K562 (cell line): Measurements from ENCODE around the gene UBXN11. TPM values are rescaled to one million over a fixed set of nuclear protein-coding genes. Genes with fewer than 3 reads are reported as not detected.
A peak's percentile ranks its signal among the peaks of the same experiment; 100 is the strongest.

Experiments
- CEBPB ChIP-seq: fragments of 450-650 bp; IDR thresholded peaks from 2 replicates; pipeline ENCODE4 v1.6.1; 2016; ENCODE audit warnings: missing genetic modification characterization, missing compliant biosample characterization
- DDX20 ChIP-seq: fragments of 450-650 bp; IDR thresholded peaks from 2 replicates; pipeline ENCODE4 v1.6.1; 2016; ENCODE audit warnings: missing genetic modification characterization, low read depth, mild to moderate bottlenecking, missing compliant biosample characterization, moderate library complexity
- ELF4 ChIP-seq: fragments of 450-650 bp; formaldehyde crosslinking; IDR thresholded peaks from 2 replicates; pipeline ENCODE4 v1.4.0; 2022; ENCODE audit warnings: missing genetic modification characterization
- FOXK2 ChIP-seq, 2 experiments: fragments of 450-650 bp; IDR thresholded peaks in 1 of 2; conservative IDR thresholded peaks in 1 of 2; 2 replicates each; pipeline ENCODE4 v1.6.1; 2016; ENCODE audit warnings: low read depth in 2 of 2, mild to moderate bottlenecking in 1 of 2
- ILF3 ChIP-seq: fragments of 450-650 bp; IDR thresholded peaks from 2 replicates; pipeline ENCODE4 v1.6.1; 2018; ENCODE audit warnings: antibody characterized with exemption, mild to moderate bottlenecking, moderate library complexity, borderline replicate concordance
- LARP7 ChIP-seq: fragments of 450-650 bp; IDR thresholded peaks from 2 replicates; pipeline ENCODE4 v1.6.1; 2016
- NR1H2 ChIP-seq: sonication (generic); formaldehyde crosslinking; IDR thresholded peaks from 2 replicates; pipeline ENCODE4 v1.4.0; 2020; ENCODE audit warnings: mild to moderate bottlenecking, missing genetic modification reagents
- RNF2 ChIP-seq: sonication (generic); IDR thresholded peaks from 2 replicates; pipeline ENCODE4 v1.6.1; 2016
- SREBF1 ChIP-seq: fragments of 150-350 bp; IDR thresholded peaks from 2 replicates; pipeline ENCODE4 v1.6.1; 2014; ENCODE audit warnings: antibody characterized with exemption, low read depth, low read length, borderline replicate concordance
- STAT5A ChIP-seq: IDR thresholded peaks from 2 replicates; pipeline ENCODE4 v1.6.1; 2012; ENCODE audit warnings: low read length, inconsistent platforms, borderline replicate concordance
- ZNF212 ChIP-seq: fragments of 450-650 bp; formaldehyde crosslinking; IDR thresholded peaks from 2 replicates; pipeline ENCODE4 v1.4.0; 2020; ENCODE audit warnings: mild to moderate bottlenecking
- ZNF274 ChIP-seq: IDR thresholded peaks from 2 replicates; pipeline ENCODE4 v1.6.1; 2011; ENCODE audit warnings: low read depth, mild to moderate bottlenecking, low read length, moderate library complexity, borderline replicate concordance
- ZNF384 ChIP-seq: IDR thresholded peaks from 2 replicates; pipeline ENCODE4 v1.6.1; 2012; ENCODE audit warnings: low read depth, low read length, improper control_type of control experiment
- ZNF444 ChIP-seq: fragments of 250-450 bp; sonication (Bioruptor Pico); IDR thresholded peaks from 2 replicates; pipeline ENCODE4 v1.4.0; 2020; ENCODE audit warnings: mild to moderate bottlenecking, moderate library complexity
- ZNF584 ChIP-seq: fragments of 200-800 bp; sonication (Bioruptor generic); IDR thresholded peaks from 2 replicates; pipeline ENCODE4 v1.6.1; 2016; ENCODE audit warnings: low read depth, mild to moderate bottlenecking, missing genetic modification characterization, missing compliant biosample characterization
- ZNF778 ChIP-seq: fragments of 450-650 bp; formaldehyde crosslinking; IDR thresholded peaks from 2 replicates; pipeline ENCODE4 v1.4.0; 2020; ENCODE audit warnings: mild to moderate bottlenecking, moderate library complexity
- ZNF780A ChIP-seq: fragments of 250-450 bp; sonication (Bioruptor Pico); IDR thresholded peaks from 2 replicates; pipeline ENCODE4 v1.5.0; 2021; ENCODE audit warnings: mild to moderate bottlenecking
- polyA plus RNA-seq, 8 experiments: library from polyadenylated mRNA; depleted of rRNA in 4 of 8; stranded (reverse) in 5 of 8; unstranded in 3 of 8; fragments of >200 nt; fragmentation: Nextera tagmentation in 2 of 8; fragmentation: Illumina TruSeq in 1 of 8; extraction: Ambion mirVana in 2 of 8; extraction: Trizol in 1 of 8; gene quantifications; 2 replicates each; pipeline versions ENCODE4 v1.2.1 to v1.2.3, GENCODE V29; 2011 to 2014; ENCODE audit warnings: inconsistent platforms in 1 of 8, missing spikeins in 1 of 8
- total RNA-seq, 7 experiments: library from RNA; depleted of rRNA in 6 of 7; stranded (reverse); fragments of >200 nt in 6 of 7; fragmentation: Illumina TruSeq in 2 of 7; extraction: Trizol in 2 of 7; gene quantifications; 2 replicates each; pipeline versions ENCODE4 v1.2.1 to v1.2.3, GENCODE V29; 2011 to 2021; ENCODE audit warnings: low replicate concordance in 1 of 7
- TF ChIP-seq, protein P1 (sequence below): fragments of 450-650 bp; IDR thresholded peaks from 2 replicates; pipeline ENCODE4 v1.7.0; 2016; ENCODE audit warnings: borderline replicate concordance
- TF ChIP-seq, protein P2 (sequence below): fragments of 250-450 bp; sonication (Bioruptor Pico); IDR thresholded peaks from 2 replicates; pipeline ENCODE4 v1.4.0; 2020; ENCODE audit warnings: mild to moderate bottlenecking, moderate library complexity
- TF ChIP-seq, protein P3 (sequence below), 2 experiments: fragments of 450-650 bp in 1 of 2; sonication (generic) in 1 of 2; formaldehyde crosslinking; conservative IDR thresholded peaks; 2 replicates each; pipeline versions ENCODE4 v1.4.0 to v1.8.1; 2020 to 2022; ENCODE audit warnings: mild to moderate bottlenecking in 1 of 2, missing genetic modification reagents in 1 of 2
- TF ChIP-seq, protein P4 (sequence below): fragments of 450-650 bp; formaldehyde crosslinking; IDR thresholded peaks from 2 replicates; pipeline ENCODE4 v1.4.0; 2020; ENCODE audit warnings: mild to moderate bottlenecking, moderate library complexity
- TF ChIP-seq, protein P5 (sequence below): sonication (generic); formaldehyde crosslinking; IDR thresholded peaks from 2 replicates; pipeline ENCODE4 v1.8.0; 2022; ENCODE audit warnings: mild to moderate bottlenecking, low read depth, missing genetic modification reagents

Gene UBXN11
- total and polyA plus RNA-seq, 9 of the 15 experiments (the other 6 are each of a cell fraction or from before 2014, with no cell fraction given): 0.48 to 34.3 (median 11.3) TPM

DNA sequence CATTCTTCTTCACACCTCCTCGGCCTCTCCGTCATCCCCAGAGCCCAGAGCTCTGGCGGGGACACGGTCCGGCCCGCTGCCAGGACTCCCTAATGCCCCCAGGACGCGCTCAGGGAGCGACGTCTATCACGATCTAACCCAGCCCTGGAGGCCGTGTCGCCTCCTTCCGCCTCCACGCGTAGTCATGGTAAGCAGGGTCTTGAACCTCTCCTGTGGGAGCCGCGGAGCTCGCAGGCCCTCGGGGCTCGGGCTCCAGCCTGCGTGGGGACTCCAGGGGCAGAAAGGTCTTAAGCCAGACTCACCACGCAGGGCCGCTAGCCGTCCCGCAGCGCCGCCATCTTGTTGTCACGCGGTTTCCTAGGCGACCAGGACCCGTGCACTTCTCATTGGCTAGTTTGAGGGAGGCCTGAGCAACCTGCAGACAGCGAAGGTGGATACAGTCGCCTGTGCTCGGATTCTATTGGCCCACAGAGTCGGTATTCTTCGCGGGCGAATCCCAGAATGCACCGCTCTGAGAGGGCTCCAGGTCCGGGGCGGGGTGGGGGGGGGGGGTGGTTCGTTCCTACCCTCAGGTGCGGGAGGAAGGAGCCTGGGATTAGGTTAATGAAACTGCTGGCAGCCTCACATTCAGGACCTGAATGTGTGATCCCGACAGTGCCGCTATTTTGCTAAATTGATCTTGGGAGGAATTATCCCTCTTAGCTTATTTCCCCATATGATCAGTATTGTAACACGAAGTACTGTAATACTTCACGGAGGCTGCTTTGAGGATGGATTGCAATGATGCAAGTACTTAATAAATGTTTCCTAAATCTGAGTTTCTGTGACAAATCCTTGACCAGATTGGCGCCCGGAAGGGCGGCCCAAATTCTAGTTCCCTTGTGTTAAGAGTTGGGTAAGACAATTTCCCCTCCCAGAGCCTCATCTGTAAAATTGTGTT is at the start of gene UBXN11 (continued):
- TF ChIP-seq DDX20 (tag) (no peak), STAT5A (no peak), ZNF212 (CRISPR knock-in tag) (no peak), ZNF778 (CRISPR knock-in tag) (no peak), ZNF384 (no peak), ILF3 (no peak), RNF2 (no peak), CEBPB (tag) (peak; percentile 73), LARP7 (no peak), NR1H2 (CRISPR knock-in tag) (no peak), ZNF584 (no peak), FOXK2 (conservative IDR thresholded peaks at IDR 0.05 in 1 of 2, IDR thresholded peaks at IDR 0.05 in 1 of 2; ENCODE audit: low read depth in 2 of 2) (peak; percentile 80 to 89), ELF4 (no peak), ZNF780A (no peak), ZNF444 (CRISPR knock-in tag) (no peak), ZNF274 (no peak), SREBF1 (no peak)
- TF ChIP-seq, protein P1, sequence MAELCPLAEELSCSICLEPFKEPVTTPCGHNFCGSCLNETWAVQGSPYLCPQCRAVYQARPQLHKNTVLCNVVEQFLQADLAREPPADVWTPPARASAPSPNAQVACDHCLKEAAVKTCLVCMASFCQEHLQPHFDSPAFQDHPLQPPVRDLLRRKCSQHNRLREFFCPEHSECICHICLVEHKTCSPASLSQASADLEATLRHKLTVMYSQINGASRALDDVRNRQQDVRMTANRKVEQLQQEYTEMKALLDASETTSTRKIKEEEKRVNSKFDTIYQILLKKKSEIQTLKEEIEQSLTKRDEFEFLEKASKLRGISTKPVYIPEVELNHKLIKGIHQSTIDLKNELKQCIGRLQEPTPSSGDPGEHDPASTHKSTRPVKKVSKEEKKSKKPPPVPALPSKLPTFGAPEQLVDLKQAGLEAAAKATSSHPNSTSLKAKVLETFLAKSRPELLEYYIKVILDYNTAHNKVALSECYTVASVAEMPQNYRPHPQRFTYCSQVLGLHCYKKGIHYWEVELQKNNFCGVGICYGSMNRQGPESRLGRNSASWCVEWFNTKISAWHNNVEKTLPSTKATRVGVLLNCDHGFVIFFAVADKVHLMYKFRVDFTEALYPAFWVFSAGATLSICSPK: no peak
- TF ChIP-seq, protein P2, sequence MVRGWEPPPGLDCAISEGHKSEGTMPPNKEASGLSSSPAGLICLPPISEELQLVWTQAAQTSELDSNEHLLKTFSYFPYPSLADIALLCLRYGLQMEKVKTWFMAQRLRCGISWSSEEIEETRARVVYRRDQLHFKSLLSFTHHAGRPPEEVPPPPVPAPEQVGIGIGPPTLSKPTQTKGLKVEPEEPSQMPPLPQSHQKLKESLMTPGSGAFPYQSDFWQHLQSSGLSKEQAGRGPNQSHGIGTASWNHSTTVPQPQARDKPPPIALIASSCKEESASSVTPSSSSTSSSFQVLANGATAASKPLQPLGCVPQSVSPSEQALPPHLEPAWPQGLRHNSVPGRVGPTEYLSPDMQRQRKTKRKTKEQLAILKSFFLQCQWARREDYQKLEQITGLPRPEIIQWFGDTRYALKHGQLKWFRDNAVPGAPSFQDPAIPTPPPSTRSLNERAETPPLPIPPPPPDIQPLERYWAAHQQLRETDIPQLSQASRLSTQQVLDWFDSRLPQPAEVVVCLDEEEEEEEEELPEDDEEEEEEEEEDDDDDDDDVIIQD (CRISPR knock-in tag): no peak
- TF ChIP-seq, protein P3, sequence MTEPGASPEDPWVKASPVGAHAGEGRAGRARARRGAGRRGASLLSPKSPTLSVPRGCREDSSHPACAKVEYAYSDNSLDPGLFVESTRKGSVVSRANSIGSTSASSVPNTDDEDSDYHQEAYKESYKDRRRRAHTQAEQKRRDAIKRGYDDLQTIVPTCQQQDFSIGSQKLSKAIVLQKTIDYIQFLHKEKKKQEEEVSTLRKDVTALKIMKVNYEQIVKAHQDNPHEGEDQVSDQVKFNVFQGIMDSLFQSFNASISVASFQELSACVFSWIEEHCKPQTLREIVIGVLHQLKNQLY (CRISPR knock-in tag; conservative IDR thresholded peaks at IDR 0.05): no peak
- TF ChIP-seq, protein P4, sequence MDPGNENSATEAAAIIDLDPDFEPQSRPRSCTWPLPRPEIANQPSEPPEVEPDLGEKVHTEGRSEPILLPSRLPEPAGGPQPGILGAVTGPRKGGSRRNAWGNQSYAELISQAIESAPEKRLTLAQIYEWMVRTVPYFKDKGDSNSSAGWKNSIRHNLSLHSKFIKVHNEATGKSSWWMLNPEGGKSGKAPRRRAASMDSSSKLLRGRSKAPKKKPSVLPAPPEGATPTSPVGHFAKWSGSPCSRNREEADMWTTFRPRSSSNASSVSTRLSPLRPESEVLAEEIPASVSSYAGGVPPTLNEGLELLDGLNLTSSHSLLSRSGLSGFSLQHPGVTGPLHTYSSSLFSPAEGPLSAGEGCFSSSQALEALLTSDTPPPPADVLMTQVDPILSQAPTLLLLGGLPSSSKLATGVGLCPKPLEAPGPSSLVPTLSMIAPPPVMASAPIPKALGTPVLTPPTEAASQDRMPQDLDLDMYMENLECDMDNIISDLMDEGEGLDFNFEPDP (CRISPR knock-in tag): no peak
- TF ChIP-seq, protein P5, sequence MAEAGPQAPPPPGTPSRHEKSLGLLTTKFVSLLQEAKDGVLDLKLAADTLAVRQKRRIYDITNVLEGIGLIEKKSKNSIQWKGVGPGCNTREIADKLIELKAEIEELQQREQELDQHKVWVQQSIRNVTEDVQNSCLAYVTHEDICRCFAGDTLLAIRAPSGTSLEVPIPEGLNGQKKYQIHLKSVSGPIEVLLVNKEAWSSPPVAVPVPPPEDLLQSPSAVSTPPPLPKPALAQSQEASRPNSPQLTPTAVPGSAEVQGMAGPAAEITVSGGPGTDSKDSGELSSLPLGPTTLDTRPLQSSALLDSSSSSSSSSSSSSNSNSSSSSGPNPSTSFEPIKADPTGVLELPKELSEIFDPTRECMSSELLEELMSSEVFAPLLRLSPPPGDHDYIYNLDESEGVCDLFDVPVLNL (CRISPR knock-in tag): peak; percentile 45; the same call in 1 of the 2 replicates
